A673 (cell line): ENCODE data around the gene TSPAN14. TPM values are rescaled to one million over a fixed set of nuclear protein-coding genes. Genes with fewer than 3 reads are reported as not detected.

Source experiments
- BruUV-seq: library from RNA; stranded (reverse); fragments of 400-500 nt; replicated peaks from 2 replicates; lab custom pipeline; 2021; lab: Mats Ljungman, UMichigan
- CTCF ChIA-PET: fragments of 300-600 bp; sonication (Branson Sonifier 250); formaldehyde crosslinking; loops from one replicate; lab custom pipeline; 2022; ENCODE audit warnings: antibody characterized with exemption; lab: Charles Lee
- POLR2A ChIA-PET: fragments of 300-600 bp; sonication (Branson Sonifier 250); formaldehyde crosslinking; loops from one replicate; lab custom pipeline; 2022; ENCODE audit warnings: antibody characterized with exemption; ENCODE audit not compliant: low non-redundant PET; lab: Charles Lee
- DNase-seq: peaks from one replicate; pipeline ENCODE4 v3.0.0-alpha.2; 2015; ENCODE audit warnings: low spot score
- H3K27ac ChIP-seq: fragments of 200-600 bp; sonication (generic); 2 replicates; pipeline ENCODE4 v1.5.1; 2016; ENCODE audit warnings: mixed run types, low read depth, mild to moderate bottlenecking, mixed read lengths, antibody characterized with exemption, low read length; ENCODE audit not compliant: poor library complexity, severe bottlenecking
- H3K27me3 ChIP-seq: fragments of 200-600 bp; sonication (generic); replicated peaks from 2 replicates; pipeline ENCODE4 v1.6.1; 2017; ENCODE audit warnings: mixed run types, low read depth, mild to moderate bottlenecking, mixed read lengths, antibody characterized with exemption, low read length; ENCODE audit not compliant: insufficient read depth, poor library complexity
- H3K36me3 ChIP-seq: fragments of 200-600 bp; sonication (generic); 2 replicates; pipeline ENCODE4 v1.6.1; 2016; ENCODE audit warnings: mixed run types, mild to moderate bottlenecking, mixed read lengths, antibody characterized with exemption, low read length; ENCODE audit not compliant: insufficient read depth, poor library complexity, severe bottlenecking
- H3K4me1 ChIP-seq: fragments of 200-600 bp; sonication (generic); 2 replicates; pipeline ENCODE4 v1.6.1; 2017; ENCODE audit warnings: mixed run types, mild to moderate bottlenecking, mixed read lengths, antibody characterized with exemption, low read length; ENCODE audit not compliant: insufficient read depth, poor library complexity, severe bottlenecking
- H3K4me3 ChIP-seq: fragments of 200-600 bp; sonication (generic); 2 replicates; pipeline ENCODE4 v1.5.1; 2016; ENCODE audit warnings: low read depth, mixed run types, mild to moderate bottlenecking, mixed read lengths, low read length; ENCODE audit not compliant: poor library complexity, severe bottlenecking
- H3K9me3 ChIP-seq: fragments of 200-600 bp; sonication (generic); 2 replicates; pipeline ENCODE4 v1.6.1; 2016; ENCODE audit warnings: mixed run types, low read depth, mild to moderate bottlenecking, mixed read lengths, antibody characterized with exemption, low read length; ENCODE audit not compliant: poor library complexity, severe bottlenecking
- CTCF ChIP-seq: fragments of 300-800, 200-600 bp; sonication (generic); conservative IDR thresholded peaks from 2 replicates; pipeline ENCODE4 v1.5.1; 2017; ENCODE audit warnings: low read depth, mild to moderate bottlenecking, antibody characterized with exemption, low read length, moderate library complexity, mixed read lengths
- EZH2 ChIP-seq: fragments of 200-600 bp; sonication (generic); IDR thresholded peaks from 2 replicates; pipeline ENCODE4 v1.6.1; 2017; ENCODE audit warnings: borderline replicate concordance, low read depth, mild to moderate bottlenecking, mixed read lengths, antibody characterized with exemption, low read length; ENCODE audit not compliant: poor library complexity, severe bottlenecking
- intact Hi-C: fragments of 100-400 bp; cut with micrococcal nuclease; formaldehyde crosslinking; loops from one replicate; pipeline ENCODE4 v1.10.0; 2022; ENCODE audit not compliant: unreplicated experiment
- total RNA-seq: library from RNA; stranded (reverse); gene quantifications from 2 replicates; pipeline ENCODE4 v1.2.3, GENCODE V29; 2021

Gene TSPAN14
- total RNA-seq, 1 experiment from 2014 or later = 50.4 TPM

GRCh38 chr10:80451132-80451531 is 3.0 kb upstream of the TSPAN14 start:
- CTCF ChIA-PET = interaction anchor here (0.6 kb wide), 1 partner anchor 32 kb away, joined by 7 read pairs; no protein-coding TSS in a partner anchor
- H3K4me1 ChIP-seq = peaks cover 6% of the 10 kb centered on the region

GRCh38 chr10:80452069-80452468 is 2.0 kb upstream of the TSPAN14 start:
- Histone ChIP-seq H3K4me1 (peaks cover 10% of the 10 kb centered on the region), H3K27me3 (no peaks in the 10 kb centered on the region), H3K9me3 (no peaks in the 10 kb centered on the region), H3K4me3 (no peak overlapping the region), H3K36me3 (no peaks in the 10 kb centered on the region), H3K27ac (no peak overlapping the region)
- ChIA-PET CTCF (no interaction called here), POLR2A (no interaction called here)
- TF ChIP-seq CTCF (no peak), EZH2 (no peak)
- BruUV-seq = no TSS peak
- DNase-seq = no peak
- intact Hi-C loops = no loop called here

More at GRCh38 chr10:80451132-80451531, 3.0 kb upstream of the TSPAN14 start:
- Histone ChIP-seq H3K36me3 (no peaks in the 10 kb centered on the region), H3K4me3 (no peak overlapping the region), H3K27me3 (no peaks in the 10 kb centered on the region), H3K9me3 (no peaks in the 10 kb centered on the region), H3K27ac (no peak overlapping the region)
- no TSS peak for BruUV-seq
- no peak for DNase-seq
- intact Hi-C loops = no loop called here
- POLR2A ChIA-PET = no interaction called here
- TF ChIP-seq CTCF (no peak), EZH2 (no peak)

GRCh38 chr10:80452640-80453039 is 1.5 kb upstream of the TSPAN14 start:
- H3K27ac ChIP-seq = no peak overlapping the region
- no peak for DNase-seq
- TF ChIP-seq CTCF (no peak), EZH2 (no peak)
- H3K4me3 ChIP-seq = no peak overlapping the region
- intact Hi-C loops = no loop called here
- H3K4me1 ChIP-seq = peaks cover 10% of the 10 kb centered on the region
- no peaks in the 10 kb centered on the region for H3K9me3 ChIP-seq
- CTCF ChIA-PET = no interaction called here
- no TSS peak for BruUV-seq
- H3K36me3 ChIP-seq = no peaks in the 10 kb centered on the region
- POLR2A ChIA-PET = no interaction called here
- no peaks in the 10 kb centered on the region for H3K27me3 ChIP-seq
